Suprapubic skin (tissue), 4 donors: ENCODE data around the gene PRSS50. TPM values are rescaled to one million over a fixed set of nuclear protein-coding genes. Genes with fewer than 3 reads are reported as not detected.

Experiments used
- DNase-seq, 2 donors: peaks; one replicate each; pipeline ENCODE4 v3.0.0-alpha.2; 2019; ENCODE audit warnings: low spot score in 2 of 2
- H3K27ac ChIP-seq: fragments of 200-600 bp; sonication (generic); one replicate; pipeline ENCODE4 v1.5.1; 2019
- H3K27me3 ChIP-seq: fragments of 200-600 bp; sonication (generic); one replicate; pipeline ENCODE4 v1.5.1; 2019
- H3K36me3 ChIP-seq: fragments of 200-600 bp; sonication (generic); one replicate; pipeline ENCODE4 v1.5.1; 2019
- H3K4me1 ChIP-seq: fragments of 200-600 bp; sonication (generic); one replicate; pipeline ENCODE4 v1.5.1; 2019
- H3K4me3 ChIP-seq: fragments of 200-600 bp; sonication (generic); one replicate; pipeline ENCODE4 v1.5.1; 2019; ENCODE audit warnings: mild to moderate bottlenecking
- H3K9me3 ChIP-seq: fragments of 200-600 bp; sonication (generic); one replicate; pipeline ENCODE4 v1.5.1; 2019
- EP300 ChIP-seq: sonication (generic); formaldehyde crosslinking; IDR thresholded peaks from one replicate; pipeline ENCODE4 v1.6.1; 2017; ENCODE audit warnings: antibody characterized with exemption
- POLR2A ChIP-seq, 2 donors: fragments of 450-650 bp; IDR thresholded peaks; one replicate each; pipeline ENCODE4 v1.6.1; 2017; ENCODE audit warnings: antibody characterized with exemption in 2 of 2, mild to moderate bottlenecking in 2 of 2, moderate library complexity in 2 of 2
- POLR2AphosphoS5 ChIP-seq, 3 donors: sonication (generic); formaldehyde crosslinking; IDR thresholded peaks; one replicate each; pipeline ENCODE4 v1.6.1; 2017; ENCODE audit warnings: antibody characterized with exemption in 3 of 3
- WGBS: methylation state at CpG from one replicate; pipeline ENCODE4 v1.1.5; 2018; 5-methylcytosine and 5-hydroxymethylcytosine counted together
- total RNA-seq, 4 donors: library from RNA; depleted of rRNA; stranded (reverse); fragments of >200 nt; gene quantifications; one replicate each; pipeline ENCODE4 v1.1.0, GENCODE V29; 2016
- TF ChIP-seq, protein P1 (sequence below), 2 donors: fragments of 200-600 bp in 1 of 2; fragments of 450-650 bp in 1 of 2; sonication (generic) in 1 of 2; IDR thresholded peaks; one replicate each; pipeline ENCODE4 v1.5.1; 2016 to 2019; ENCODE audit warnings: antibody characterized with exemption in 2 of 2, mild to moderate bottlenecking in 1 of 2, moderate library complexity in 1 of 2

Gene PRSS50
- total RNA-seq, 4 donors from 2014 or later = not detected

DNA sequence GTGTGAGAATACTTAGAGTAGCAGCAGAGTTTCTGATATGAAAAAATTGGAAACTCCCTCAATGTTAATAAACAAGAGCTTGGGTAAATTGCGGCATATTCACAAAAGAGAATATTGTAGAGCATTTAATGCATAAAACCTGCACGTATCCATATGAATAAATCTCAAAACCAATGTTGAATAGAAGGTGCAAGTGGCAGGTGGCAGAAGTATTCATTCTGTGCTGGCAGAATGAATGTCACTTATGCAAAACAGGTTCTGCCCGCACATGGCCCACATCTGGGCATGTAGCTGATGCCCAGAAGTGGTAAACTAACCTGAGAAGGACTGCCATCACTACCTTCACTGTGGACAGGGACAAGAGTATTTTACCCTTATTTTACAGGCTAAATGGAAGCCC lies 14.1 kb upstream of the PRSS50 start:
- Histone ChIP-seq H3K4me1 (no peaks in the 10 kb centered on the region), H3K27ac (no peak overlapping the region), H3K4me3 (no peak overlapping the region), H3K27me3 (peaks cover 7% of the 10 kb centered on the region), H3K9me3 (no peaks in the 10 kb centered on the region), H3K36me3 (no peaks in the 10 kb centered on the region)
- DNase-seq = no peak
- 81% methylated on average over 3 of the region's 3 CpGs for WGBS
- TF ChIP-seq EP300 = no peak
- TF ChIP-seq POLR2AphosphoS5 (IDR thresholded peaks at IDR 0.05) = no peak
- no peak for TF ChIP-seq POLR2A (IDR thresholded peaks at IDR 0.05)
- TF ChIP-seq, protein P1, sequence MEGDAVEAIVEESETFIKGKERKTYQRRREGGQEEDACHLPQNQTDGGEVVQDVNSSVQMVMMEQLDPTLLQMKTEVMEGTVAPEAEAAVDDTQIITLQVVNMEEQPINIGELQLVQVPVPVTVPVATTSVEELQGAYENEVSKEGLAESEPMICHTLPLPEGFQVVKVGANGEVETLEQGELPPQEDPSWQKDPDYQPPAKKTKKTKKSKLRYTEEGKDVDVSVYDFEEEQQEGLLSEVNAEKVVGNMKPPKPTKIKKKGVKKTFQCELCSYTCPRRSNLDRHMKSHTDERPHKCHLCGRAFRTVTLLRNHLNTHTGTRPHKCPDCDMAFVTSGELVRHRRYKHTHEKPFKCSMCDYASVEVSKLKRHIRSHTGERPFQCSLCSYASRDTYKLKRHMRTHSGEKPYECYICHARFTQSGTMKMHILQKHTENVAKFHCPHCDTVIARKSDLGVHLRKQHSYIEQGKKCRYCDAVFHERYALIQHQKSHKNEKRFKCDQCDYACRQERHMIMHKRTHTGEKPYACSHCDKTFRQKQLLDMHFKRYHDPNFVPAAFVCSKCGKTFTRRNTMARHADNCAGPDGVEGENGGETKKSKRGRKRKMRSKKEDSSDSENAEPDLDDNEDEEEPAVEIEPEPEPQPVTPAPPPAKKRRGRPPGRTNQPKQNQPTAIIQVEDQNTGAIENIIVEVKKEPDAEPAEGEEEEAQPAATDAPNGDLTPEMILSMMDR (IDR thresholded peaks at IDR 0.05) = no peak

DNA sequence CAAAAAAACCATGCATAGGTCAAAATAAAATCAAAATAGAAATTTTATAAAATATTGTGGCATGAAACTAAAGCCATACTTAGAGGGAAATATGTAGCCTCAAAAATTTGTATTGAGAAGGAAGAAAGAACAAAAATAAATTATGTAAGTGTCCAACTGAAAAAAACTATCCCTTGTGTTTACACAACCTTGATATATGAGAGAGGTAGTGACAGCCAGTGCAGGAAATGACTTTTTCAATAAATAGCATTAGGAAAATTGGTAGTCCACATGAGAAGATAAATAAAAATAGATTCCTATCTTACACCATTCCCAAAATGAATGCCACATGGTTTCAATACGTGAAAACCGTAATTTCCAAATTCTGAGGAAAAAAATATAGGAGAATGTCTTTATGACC lies 13.2 kb upstream of the PRSS50 start:
- Histone ChIP-seq H3K4me1 (no peaks in the 10 kb centered on the region), H3K36me3 (no peaks in the 10 kb centered on the region), H3K9me3 (no peaks in the 10 kb centered on the region), H3K27me3 (peaks cover 8% of the 10 kb centered on the region), H3K4me3 (no peak overlapping the region), H3K27ac (no peak overlapping the region)
- 82% methylated on average over 2 of the region's 2 CpGs for WGBS
- no peak for DNase-seq
- TF ChIP-seq POLR2A (IDR thresholded peaks at IDR 0.05) (no peak), POLR2AphosphoS5 (IDR thresholded peaks at IDR 0.05) (no peak), EP300 (no peak)
- TF ChIP-seq, protein P1 (IDR thresholded peaks at IDR 0.05) = no peak

DNA sequence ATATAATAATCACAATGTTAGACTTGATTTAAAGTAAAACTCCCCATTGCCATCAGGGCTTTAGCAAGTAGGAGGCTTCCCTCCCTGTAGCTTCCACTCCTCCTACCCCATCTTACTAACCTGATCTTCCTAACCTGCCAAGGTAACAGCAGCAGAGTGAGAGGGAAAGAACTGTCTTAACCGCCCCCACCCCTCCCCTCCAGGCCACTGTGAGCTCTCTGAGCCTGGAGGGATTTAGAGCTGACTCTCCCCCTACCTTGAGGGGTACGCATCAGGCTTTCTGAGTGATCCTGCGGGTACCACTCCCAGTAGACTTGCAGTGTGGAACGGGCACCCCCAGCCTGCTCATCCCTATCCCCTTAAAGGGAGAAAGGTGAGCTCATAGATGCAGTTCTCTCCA lies 11.4 kb upstream of the PRSS50 start:
- 86% methylated on average over 4 of the region's 4 CpGs for WGBS
- Histone ChIP-seq H3K9me3 (no peaks in the 10 kb centered on the region), H3K27ac (no peak overlapping the region), H3K36me3 (no peaks in the 10 kb centered on the region), H3K4me1 (no peaks in the 10 kb centered on the region), H3K4me3 (no peak overlapping the region), H3K27me3 (peaks cover 9% of the 10 kb centered on the region)
- DNase-seq = no peak
- no peak for TF ChIP-seq POLR2A (IDR thresholded peaks at IDR 0.05)
- TF ChIP-seq EP300 = no peak
- TF ChIP-seq POLR2AphosphoS5 (IDR thresholded peaks at IDR 0.05) = no peak
- TF ChIP-seq, protein P1 (IDR thresholded peaks at IDR 0.05) = no peak

DNA sequence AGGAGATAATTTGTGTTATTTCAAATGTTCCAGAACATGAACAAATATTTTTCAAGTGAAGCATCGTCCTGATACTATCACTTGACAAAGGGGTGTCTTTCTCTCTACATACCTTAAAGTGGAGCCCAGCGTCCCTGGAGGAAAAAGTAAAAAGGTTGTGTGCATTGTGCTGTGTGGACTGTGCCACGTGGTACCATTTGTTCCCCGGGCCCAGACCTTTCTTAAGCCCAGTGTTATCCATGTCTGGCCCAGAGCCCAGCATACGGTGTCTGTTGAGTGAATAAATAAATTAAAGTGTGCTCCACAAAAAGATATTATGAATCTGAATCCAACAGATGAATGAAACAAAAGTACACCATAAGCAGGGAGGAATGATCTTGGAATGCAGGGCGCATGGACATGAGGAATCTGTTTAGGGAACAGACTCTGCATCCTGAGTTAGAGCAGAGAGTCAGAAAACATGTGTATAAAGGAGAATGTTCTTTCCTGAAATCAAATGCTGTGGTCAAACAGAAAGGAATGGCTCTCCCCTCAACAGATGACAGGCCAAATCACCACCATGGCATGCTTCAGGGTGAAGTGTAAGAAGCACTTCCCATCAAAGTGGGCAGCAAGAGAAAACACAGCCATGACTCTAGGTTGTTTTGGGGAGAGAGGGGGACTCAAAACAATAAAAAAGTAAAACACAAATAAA lies 8.1 kb upstream of the PRSS50 start:
- Histone ChIP-seq H3K36me3 (no peaks in the 10 kb centered on the region), H3K4me1 (no peaks in the 10 kb centered on the region), H3K4me3 (no peak overlapping the region), H3K27ac (no peak overlapping the region), H3K27me3 (peaks cover 17% of the 10 kb centered on the region), H3K9me3 (no peaks in the 10 kb centered on the region)
- 61% methylated on average over 6 of the region's 6 CpGs for WGBS
- TF ChIP-seq EP300 (no peak), POLR2AphosphoS5 (IDR thresholded peaks at IDR 0.05) (no peak), POLR2A (IDR thresholded peaks at IDR 0.05) (no peak)
- TF ChIP-seq, protein P1 (IDR thresholded peaks at IDR 0.05) = no peak
- no peak for DNase-seq

DNA sequence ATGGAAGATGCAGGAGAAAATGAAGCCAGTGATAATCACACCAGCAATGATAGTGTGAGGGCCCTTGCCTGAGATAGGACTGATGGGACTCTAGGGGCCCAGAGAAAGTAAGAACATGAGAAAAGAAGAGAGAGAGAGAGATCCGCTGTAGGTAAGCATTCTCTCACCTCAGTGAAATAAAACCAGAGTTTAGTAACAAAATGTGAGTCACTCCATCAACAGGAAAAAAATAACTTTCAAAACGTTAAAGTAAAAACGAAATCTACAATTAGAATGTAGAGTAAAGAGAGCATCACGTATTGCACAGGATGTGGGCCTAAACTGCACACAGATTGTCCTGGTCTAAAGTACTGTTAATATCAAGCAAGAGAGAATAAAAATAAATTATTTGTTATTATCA lies 6.8 kb upstream of the PRSS50 start:
- 79% methylated on average over 4 of the region's 4 CpGs for WGBS

More for the DNA sequence above, 6.8 kb upstream of the PRSS50 start:
- Histone ChIP-seq H3K4me3 (no peak overlapping the region), H3K4me1 (no peaks in the 10 kb centered on the region), H3K36me3 (no peaks in the 10 kb centered on the region), H3K27me3 (peaks cover 19% of the 10 kb centered on the region), H3K27ac (no peak overlapping the region), H3K9me3 (no peaks in the 10 kb centered on the region)
- TF ChIP-seq POLR2AphosphoS5 (IDR thresholded peaks at IDR 0.05) = no peak
- TF ChIP-seq, protein P1 (IDR thresholded peaks at IDR 0.05) = no peak
- TF ChIP-seq POLR2A (IDR thresholded peaks at IDR 0.05) = no peak
- TF ChIP-seq EP300 = no peak
- no peak for DNase-seq
